Activated T-cell treated with anti-CD3 and anti-CD28 coated beads for 48 hours (primary cell): ENCODE data around the gene PLCD3.

Experiments used
- DNase-seq: peaks from one replicate; pipeline ENCODE4 v3.0.0-alpha.2; 2020; ENCODE audit warnings: low read depth

Gene PLCD3

DNA sequence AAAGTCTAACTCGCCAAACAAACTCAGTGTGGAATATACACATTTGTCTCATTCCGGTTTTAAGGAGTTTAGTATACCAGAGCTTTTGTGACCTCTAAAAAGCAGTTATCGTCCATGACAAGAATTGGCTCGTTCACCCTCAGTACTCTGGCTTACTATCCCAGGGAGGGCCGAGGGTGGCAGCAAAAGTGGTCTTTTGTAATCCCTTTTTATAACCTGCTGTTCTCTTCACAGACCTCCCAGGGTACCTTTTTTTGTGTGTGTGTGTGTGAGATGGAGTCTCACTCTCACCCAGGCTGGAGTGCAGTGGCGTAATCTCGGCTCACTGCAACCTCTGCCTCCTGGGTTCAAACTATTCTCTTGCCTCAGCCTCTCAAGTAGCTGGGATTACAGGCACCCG lies 62.3 kb downstream of the PLCD3 start:
- DNase-seq: no peak

DNA sequence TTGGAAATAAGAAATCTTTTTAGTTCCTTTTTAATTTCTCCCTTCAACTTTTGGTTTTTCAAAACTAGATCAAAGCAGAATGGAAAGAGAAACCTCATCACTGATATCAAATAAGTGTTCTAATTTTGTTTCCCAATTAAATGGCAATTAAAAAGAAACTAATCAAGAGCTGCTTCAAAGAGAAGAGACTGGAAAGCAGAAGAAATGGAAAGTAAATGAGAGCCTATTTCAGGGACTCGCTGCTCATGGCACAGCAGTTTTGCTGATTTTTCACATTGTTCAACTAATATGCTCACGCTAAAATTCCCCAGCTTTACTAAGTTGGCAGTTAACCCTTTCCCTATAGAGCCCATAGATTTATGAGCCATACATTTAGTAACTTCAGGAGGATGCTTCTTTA lies 64.7 kb downstream of the PLCD3 start:
- DNase-seq: no peak

DNA sequence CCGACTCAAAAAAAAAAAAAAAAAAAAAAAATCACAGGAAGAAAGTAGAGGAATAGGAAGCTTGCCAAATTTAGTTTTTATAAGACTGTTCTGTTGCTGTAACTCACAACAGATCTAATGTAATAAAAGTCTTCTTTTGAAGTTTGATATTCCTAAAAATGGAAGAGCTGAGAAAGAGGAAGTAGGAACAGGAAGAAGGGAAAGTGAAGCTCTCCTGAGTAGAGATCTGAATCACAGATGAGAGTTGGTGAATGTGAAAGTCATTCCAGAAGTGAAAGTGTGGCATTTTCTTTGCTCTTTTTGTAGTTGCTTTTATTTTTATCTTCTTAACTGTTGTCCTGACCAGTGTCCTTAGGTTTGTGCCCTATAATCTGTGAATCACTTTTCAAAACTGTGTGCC lies 69.1 kb downstream of the PLCD3 start:
- no peak for DNase-seq

DNA sequence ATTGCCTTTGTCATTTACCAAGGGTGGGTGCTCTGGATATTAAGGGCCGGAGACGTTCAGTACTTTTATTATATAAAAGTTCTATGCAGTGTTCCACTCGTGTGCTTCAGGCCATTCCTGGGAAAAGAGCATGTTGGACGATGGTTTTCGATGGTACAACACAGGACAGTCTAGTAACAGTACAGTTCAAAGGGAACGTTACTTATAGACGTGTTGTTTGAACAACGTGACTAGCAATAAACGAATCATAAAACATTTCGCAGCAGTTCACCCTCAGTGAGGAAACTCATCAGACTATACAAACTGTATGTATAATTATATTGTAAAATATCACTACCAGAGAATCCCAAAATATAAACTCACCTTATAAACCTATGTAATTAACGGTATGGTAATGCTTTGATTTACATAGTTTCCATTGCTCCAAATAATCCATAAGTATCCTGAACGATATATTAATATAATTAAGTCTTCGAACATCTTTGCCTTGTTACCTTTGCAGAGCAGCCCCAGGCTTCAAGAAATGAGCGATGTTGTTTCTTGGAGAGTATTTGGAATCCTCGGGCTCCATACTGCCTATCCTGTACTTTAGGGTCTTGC lies 70.6 kb downstream of the PLCD3 start:
- no peak for DNase-seq

DNA sequence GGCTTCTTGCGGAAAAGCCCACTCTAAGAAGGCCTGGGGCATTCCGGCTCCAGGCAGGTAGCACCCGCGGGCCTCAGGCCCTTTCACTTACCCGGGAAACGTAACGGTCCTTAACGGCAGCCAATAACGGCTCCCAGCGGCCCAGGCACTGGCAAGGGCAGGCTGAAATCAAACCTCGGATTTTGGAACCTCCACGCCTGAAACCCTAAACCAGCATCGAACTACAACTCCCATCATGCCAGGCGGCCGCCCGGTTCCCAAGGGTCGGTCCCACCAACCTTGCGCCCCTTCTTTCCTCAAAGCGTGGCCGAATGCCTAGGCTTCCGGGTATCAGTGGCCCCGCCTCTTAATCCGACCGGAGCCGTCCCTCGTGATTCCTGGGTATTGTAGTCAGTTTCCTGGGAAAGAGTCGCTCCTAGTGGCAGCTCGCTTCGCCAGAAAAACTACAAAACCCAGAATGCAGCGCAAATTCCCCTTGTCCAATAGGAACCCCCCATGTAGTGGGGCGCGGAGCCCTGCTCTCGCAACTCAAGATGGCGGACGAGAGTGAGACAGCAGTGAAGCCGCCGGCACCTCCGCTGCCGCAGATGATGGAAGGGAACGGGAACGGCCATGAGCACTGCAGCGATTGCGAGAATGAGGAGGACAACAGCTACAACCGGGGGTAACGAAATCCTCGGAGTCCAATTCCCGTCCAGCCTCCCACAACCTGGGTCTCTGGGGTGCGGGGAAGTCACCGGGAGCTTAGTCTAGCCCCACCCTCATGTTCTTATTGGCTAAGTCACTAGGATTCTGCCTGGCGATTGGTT lies 71.3 kb downstream of the PLCD3 start, which contains the start of gene NMT1:
Gene NMT1, plus strand, starts transcription at position 521 of the 809 bp plus-strand sequence. Its CDS starts 13 bp downstream, at position 534.
- peak; percentile 92 for DNase-seq

DNA sequence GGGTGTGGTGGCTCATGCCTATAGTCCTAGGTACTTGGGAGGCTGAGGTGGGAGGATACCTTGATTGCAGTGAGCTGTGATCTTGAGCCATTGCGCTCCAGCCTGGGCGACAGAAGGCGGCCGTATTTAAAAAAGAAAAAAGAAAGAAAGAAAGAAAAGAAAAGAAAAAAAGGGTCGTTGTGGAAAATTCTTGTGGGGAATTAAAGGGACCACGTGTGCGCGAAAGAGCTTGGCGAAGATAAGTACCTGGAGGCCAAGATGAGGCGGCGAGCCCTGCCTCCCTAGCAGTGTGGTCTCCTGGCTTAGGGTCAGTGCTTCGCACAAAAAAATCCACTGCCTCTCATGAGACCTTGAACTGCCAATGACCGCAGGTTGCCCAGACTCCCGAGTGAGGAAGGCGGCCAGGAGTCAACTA lies 71.9 kb downstream of the PLCD3 start:
- DNase-seq: no peak
